Measurements from ENCODE around the gene DNAAF8.

DNAAF8 gene

DNA sequence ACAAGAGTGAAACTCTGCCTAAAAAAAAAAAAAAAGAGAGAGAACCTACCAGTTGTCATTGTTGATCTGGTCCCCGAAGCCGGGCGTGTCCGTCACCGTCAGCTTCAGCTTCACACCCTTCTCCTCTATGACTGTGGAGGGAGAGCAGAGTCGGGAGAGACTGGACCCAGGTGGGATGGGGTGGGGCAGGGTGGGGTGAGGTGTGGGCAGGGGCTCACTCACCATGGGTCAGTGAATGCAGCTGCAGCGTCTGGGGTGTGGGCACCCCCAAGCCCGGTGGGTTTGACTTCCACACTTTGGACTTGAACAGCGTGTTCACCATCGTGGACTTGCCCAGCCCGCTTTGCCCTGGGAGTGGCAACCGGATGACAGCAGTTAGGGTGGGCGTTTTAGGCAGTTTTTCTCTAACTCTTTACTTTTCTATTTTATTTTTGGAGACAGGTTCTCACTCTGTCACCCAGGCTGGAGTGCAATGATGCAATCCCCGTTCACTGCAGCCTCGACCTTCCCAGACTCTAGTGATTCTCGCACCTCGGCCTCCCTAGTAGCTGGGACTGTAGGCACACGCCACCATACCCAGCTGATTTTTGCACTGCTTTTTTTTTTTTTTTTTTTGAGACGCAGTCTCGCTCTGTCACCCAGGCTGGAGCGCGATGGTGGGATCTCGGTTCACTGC lies 51.6 kb downstream of the DNAAF8 start:
- DNase-seq: no peak

DNA sequence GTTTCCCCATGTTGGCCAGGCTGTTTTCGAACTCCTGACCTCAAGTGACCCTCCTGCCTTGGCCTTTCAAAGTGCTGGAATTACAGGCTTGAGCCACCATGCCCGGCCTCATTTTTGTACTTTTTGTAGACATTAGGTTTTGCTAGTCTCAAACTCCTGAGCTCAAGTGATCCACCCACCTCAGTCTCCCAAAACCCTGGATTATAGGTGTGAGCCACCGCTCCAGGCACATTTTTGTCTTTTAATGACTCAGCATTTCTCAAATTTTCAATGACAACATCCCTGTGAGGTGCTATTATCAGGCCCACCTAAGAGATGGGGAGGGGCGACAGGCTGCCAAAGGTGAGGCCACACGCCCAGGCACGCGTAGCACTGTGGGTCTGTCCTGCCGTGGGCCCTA lies 52.7 kb downstream of the DNAAF8 start:
- DNase-seq: no peak

DNA sequence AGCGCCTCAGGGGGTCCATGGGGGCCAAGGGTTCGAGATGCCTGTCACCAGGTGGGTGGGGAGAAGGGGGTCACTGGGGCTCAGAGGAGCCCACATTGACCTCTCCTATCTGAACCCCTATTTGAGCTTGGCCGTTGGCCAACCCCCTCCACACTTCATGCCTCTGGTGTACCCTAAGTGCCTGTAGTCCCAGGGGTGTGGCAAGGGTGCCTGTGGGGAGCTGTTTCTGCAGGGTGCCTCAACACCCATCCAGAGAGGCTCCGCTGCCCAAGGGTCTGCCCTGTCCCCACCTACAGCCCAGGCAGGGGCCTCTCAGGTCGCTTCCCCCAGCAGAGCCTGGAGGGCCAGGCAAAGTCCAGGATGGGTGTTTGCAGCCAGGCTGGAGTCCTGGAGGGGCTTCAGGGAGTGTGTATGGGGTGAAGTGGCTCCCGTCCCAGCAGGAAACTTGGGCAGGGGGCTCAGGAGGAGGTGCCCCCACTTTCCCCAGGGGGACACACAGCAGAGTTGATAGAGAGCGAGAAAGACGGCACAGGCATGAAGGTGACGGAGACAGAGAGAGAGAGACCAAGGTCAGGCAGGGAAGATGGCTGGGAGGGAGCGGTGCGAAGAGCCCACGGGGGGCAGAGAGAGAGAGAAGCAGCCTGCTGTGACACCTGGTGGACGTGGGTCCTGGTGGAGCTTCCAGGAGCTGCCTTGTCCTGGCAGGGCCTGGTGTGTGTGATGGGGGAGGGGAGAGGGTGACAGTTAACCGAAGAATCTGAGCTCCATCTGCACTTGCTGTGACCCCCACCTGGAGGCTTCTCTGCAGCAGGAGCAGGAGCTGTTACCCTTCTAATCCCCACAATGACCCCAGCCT lies 53.5 kb downstream of the DNAAF8 start, which contains the start of gene SEPTIN12:
Gene SEPTIN12 (minus strand): TSS at position 719 of the 856 bp plus-strand sequence. CDS start 700 bp downstream, at position 19.
- DNase-seq: no peak

DNA sequence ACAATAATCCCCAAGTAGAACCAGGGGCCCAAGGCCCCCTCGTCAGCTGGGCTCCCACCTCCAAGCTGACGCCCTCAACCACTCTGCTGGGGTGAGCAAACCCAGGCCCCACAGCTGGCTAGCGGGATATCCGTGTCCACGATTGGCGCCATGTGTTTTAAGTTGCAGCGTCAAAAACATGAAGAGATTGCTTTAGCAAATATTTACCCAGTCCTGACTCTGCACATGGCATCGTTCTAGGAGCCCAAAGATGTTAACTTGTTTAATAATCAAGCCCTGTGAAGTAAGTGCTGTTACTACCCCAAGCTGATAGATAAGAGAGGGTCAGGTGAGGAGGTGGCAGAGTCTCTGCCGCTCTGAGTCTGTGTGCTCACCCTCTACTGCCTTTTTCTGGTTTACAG lies 54.2 kb downstream of the DNAAF8 start:
- DNase-seq: no peak

DNA sequence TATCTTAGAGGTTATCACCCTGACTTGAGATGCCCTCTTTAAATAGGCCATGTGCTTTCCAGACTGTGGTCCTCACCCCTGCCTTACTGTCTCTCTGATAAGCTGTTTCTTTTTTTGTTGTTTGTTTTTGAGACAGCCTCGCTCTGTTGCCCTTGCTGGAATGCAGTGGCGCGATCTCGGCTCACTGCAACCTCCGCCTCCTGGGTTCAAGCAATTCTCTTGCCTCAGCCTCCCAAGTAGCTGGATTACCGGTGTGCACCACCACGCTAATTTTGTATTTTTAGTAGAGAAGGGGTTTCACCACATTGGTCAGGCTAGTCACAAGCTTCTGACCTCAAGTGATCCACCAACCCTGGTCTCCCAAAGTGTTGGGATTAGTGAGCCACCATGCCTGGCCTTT lies 54.6 kb downstream of the DNAAF8 start:
- DNase-seq: no peak

DNA sequence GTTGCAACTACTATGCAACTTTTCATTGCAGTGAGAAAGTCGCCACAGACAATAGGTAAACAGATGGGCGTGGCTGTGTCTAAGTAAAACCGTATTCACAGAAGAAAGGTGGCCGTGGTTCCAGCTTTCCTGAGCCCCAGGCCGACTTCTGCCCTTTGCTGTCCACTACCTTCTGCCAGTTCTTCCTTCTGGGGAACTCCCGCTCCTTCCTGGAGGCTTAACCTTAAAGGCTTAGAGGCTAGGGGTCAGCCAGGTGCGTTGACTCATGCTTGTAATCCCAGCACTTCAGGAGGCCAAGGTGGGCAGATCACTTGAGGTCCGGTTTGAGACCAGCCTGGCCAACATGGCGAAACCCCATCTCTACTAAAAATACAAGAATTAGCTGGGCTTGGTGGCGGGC lies 55.9 kb downstream of the DNAAF8 start:
- no peak for DNase-seq

DNA sequence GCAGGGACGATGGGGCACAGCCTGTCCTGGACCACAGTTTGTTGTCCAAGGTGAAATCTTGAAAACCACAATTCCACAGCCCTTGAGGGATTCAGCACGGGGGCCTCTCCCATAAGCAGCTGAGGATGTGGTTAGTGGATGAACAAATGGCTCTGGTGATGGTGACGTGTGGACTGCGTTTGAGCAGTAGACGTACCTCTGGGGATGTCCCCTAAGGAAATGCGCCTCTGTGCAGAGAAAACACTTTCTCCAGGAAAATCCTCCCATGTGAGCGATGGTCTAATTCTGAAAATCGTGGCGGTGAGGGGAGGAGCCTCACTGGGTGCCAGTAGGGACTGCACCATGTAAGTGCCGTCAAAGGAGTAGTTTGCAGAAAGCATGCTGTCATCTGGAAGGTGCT lies 56.5 kb downstream of the DNAAF8 start:
- DNase-seq: no peak

DNA sequence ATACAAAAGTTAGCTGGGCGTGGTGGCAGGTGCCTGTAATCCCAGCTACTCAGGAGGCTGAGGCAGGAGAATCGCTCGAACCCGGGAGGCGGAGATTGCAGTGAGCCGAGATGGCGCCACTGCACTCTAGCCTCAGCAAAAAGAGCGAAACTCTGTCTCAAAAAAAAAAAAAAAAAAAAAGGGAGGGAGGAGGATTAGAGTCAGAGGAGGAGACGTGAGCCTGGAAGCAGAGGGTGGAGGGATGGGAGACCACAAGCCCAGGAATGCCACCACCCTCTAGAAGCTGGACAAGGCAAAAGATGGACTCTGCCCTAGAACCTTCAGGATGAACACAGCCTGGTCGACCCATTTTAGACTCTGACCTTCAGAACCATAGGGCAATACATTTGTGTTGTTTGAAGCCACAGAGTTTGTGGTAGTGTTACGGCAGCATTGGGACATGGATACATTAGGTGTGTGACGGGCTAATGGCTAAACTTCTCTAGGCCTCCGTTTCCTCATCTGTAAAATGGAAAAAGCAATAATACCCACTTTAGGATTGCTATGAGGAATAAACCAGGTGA lies 58.7 kb downstream of the DNAAF8 start:
- no peak for DNase-seq

DNA sequence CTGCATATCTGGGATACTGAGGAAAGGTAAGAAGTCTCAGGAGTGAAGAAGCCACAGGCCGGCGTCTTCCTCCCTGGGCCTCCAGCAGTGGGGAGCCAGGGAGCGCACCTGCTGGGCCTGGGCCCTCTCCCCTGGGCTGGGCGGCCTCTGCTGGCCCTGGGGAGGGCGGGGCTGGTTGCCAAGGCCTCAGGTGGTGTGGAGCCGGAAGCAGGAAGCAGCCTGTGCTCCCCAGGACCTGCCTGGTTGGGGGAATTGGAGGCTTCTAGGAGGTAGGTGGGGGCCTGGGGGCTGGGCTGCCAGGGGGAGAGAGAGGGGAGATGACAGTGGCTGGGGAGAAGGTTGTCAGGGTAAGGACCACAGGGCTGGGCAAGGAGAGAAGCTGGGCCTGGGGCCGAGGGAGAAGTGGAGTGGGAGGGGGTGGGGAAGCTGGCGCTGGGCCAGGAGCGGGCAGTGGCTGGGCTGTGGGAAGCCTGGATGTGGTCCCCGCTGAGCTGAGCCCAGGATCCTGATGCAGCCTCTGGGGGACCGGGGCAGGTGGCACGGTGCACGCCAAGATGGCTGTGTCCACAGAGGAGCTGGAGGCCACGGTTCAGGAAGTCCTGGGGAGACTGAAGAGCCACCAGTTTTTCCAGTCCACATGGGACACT lies 61.0 kb downstream of the DNAAF8 start, which contains the start of gene SMIM22:
Gene SMIM22 (plus strand): TSS at position 189 of the 647 bp plus-strand sequence. CDS start 366 bp downstream, at position 555.
- no peak for DNase-seq

DNA sequence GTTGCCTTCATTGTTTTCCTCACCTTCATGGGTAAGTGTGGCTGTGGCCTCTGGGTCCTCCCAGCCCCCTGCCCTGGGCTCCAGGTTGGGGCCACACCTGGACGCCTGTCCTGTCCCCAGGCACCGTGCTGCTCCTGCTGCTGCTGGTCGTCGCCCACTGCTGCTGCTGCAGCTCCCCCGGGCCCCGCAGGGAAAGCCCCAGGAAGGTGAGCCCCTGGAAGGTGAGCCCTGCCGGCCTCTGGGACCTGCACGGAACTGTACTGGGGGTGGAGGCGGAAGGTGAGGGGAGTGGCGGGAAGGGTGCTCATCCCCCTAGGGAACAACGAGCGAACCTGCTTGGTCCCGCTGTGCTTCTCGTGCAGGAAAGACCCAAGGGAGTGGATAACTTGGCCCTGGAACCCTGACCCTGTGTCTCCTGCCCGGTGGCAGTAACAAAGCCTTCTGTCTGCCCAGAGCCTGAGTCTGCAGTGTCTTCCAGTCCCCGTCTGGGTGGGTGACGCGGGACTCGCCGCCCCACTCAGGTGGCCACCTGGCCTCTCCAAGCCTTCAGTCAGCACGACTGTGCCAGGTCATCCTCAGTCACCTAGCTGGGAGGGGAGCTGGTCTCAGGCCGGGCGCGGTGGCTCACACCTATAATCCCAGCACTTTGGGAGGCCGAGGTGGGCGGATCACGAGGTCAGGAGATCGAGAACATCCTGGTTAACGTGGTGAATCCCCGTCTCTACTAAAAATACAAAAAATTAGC lies 61.7 kb downstream of the DNAAF8 start:
- no peak for DNase-seq

DNA sequence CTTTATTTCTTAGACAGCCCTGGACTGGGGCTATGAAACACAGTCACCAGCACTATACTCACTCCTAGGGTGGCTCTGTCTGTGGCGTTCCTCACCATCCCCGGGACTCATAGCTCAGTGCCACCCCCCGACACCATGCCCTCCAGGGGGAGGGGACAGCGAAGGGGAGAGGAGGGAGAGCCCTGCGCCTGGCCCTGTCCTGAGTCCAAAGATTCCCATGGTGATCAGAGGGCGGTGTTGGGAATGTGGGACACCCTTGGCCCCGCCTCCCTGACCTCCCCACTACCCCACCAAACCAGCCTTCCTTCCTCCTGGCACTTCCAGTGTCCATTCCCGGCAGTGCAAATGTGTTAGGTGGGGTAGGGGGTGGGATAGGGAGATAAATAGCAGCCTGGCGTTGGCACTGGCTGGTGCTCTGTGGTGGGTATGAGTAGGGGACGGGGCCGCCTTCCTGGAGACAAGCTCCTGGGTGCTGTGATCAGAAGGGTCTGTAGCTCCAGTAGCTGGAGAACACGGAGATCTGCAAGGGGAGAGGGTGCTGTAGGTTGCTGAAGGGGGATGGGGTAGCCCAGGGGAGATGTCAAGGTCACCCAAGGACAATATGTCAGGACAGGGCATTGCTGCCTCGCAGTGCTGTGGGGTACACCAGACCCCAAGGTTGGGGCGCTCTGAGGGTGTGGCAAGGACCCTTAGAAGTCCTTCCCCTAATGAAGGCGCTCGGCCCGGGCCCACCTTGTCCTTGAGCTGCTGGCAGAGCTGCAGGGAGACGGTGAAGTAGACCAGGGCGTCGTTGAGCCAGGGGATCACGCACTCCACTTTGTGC lies 62.9 kb downstream of the DNAAF8 start:
- DNase-seq: no peak

DNA sequence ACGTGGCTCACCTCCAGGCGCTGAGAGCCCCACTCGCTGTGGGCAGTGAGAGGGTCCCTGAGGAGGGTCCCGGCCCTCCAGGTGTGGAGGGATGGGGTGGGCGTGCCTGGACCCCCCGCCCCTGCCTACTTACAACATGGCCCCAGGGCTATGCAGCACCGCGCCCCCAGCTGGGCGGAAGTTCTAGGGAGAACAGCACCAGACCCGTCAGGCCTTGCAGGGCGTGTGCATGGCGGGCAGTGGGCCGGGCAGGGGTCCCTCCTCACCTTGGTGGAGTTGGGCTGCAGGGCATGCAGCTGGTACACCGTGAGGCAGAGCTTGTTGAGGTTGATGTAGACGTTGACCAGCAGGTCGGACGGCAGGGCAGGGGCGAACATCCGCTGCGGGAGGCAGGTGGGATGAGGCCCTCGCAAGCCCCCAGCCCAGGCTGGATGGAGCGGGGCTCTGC lies 63.5 kb downstream of the DNAAF8 start:
- DNase-seq: no peak

DNA sequence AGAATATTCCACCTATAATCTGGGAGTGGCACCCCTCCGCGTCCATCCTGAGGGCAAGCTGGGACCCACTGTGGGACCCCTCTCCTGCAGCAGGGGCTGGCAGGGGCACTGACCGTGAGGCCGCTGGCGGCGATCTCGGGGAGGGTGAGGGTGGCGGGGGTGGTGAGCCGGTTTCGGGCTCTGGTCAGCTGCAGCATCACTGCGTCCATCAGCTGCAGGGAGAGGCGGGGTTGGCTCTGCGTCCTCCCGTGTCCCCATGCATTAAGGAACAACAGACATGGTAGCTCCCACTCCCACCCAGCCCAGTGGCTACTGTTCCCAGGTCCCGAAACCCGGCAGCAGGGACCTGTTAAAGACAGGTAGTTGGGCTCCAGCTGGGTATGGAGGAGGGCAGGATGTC lies 64.1 kb downstream of the DNAAF8 start:
- DNase-seq: no peak

All from EL (cell line).